Activated naive CD4-positive, alpha-beta T cell treated with anti-CD3 and anti-CD28 coated beads, Interleukin-2, amount 10 ng/mL, durations not matched to agents 7 days and 5 days (primary cell): ENCODE measurements around the gene IFNGR2.
A peak's percentile ranks its signal among the peaks of the same experiment; 100 is the strongest.
"Not testable (repeated sequence)": the region's sequence is repeated elsewhere in the genome, so short reads cannot be mapped to it uniquely, and the experiment has no call there.

Experiments
- CTCF ChIA-PET: fragments of 350-600 bp; sonication (Branson Sonifier 250); formaldehyde crosslinking; loops from one replicate; lab custom pipeline; 2021; ENCODE audit warnings: antibody characterized with exemption; lab: Charles Lee
- DNase-seq: peaks from one replicate; pipeline ENCODE4 v3.0.0-alpha.2; 2020
- H3K27ac Mint-ChIP-seq: one replicate; pipeline ENCODE4 v1.8.0; 2021; ENCODE audit warnings: mild to moderate bottlenecking, moderate library complexity, mixed read lengths
- H3K27me3 Mint-ChIP-seq: one replicate; pipeline ENCODE4 v1.8.0; 2021; ENCODE audit warnings: mild to moderate bottlenecking, mixed read lengths
- H3K36me3 Mint-ChIP-seq: one replicate; pipeline ENCODE4 v1.8.0; 2021; ENCODE audit warnings: mixed read lengths
- H3K4me1 Mint-ChIP-seq: one replicate; pipeline ENCODE4 v1.8.0; 2021; ENCODE audit warnings: mixed read lengths
- H3K4me3 Mint-ChIP-seq: one replicate; pipeline ENCODE4 v1.8.0; 2021; ENCODE audit warnings: mild to moderate bottlenecking, moderate library complexity, mixed read lengths
- H3K9me3 Mint-ChIP-seq: one replicate; pipeline ENCODE4 v1.8.0; 2021; ENCODE audit warnings: mixed read lengths

Gene IFNGR2

GRCh38 chr21:33446620-33447019, 43.4 kb downstream of the IFNGR2 start:
- H3K36me3 Mint-ChIP-seq, H3K4me1 Mint-ChIP-seq, H3K27ac Mint-ChIP-seq, H3K27me3 Mint-ChIP-seq, H3K9me3 Mint-ChIP-seq, DNase-seq, H3K4me3 Mint-ChIP-seq: not testable (repeated sequence)
- CTCF ChIA-PET: interaction anchor here (0.7 to 2.9 kb wide), 7 partner anchors 10 to 321 kb away, joined by 3 to 11 read pairs (median 3); partner anchors contain the start of gene IFNAR1

- no peak for DNase-seq
- peaks cover 14% of the 10 kb centered on the region for H3K36me3 Mint-ChIP-seq
- H3K9me3 Mint-ChIP-seq: no peaks in the 10 kb centered on the region
- H3K4me1 Mint-ChIP-seq: peaks cover 4% of the 10 kb centered on the region
- H3K27ac Mint-ChIP-seq: no peak overlapping the region
- CTCF ChIA-PET: interaction anchor here (0.6 to 1.0 kb wide), 2 partner anchors 103 to 253 kb away, joined by 3 read pairs; no protein-coding TSS in a partner anchor
- H3K4me3 Mint-ChIP-seq: no peak overlapping the region
- H3K27me3 Mint-ChIP-seq: no peaks in the 10 kb centered on the region
These were observed 46.4 kb downstream of the IFNGR2 start for GRCh38 chr21:33449616-33450015.

- H3K9me3 Mint-ChIP-seq: no peaks in the 10 kb centered on the region
- peaks cover 12% of the 10 kb centered on the region for H3K36me3 Mint-ChIP-seq
- no peak overlapping the region for H3K4me3 Mint-ChIP-seq
- H3K4me1 Mint-ChIP-seq: no peaks in the 10 kb centered on the region
- CTCF ChIA-PET: no interaction called here
- no peak overlapping the region for H3K27ac Mint-ChIP-seq
- DNase-seq: no peak
- no peaks in the 10 kb centered on the region for H3K27me3 Mint-ChIP-seq
These were observed 48.4 kb downstream of the IFNGR2 start for GRCh38 chr21:33451634-33452071.

- no peak for DNase-seq
- Mint-ChIP-seq H3K27me3 (no peaks in the 10 kb centered on the region), H3K4me1 (no peaks in the 10 kb centered on the region), H3K36me3 (peaks cover 12% of the 10 kb centered on the region), H3K27ac (no peak overlapping the region), H3K9me3 (no peaks in the 10 kb centered on the region), H3K4me3 (no peak overlapping the region)
- CTCF ChIA-PET: interaction anchor here (0.7 kb wide), 1 partner anchor 254 kb away, joined by 3 read pairs; no protein-coding TSS in a partner anchor
These were observed 49.1 kb downstream of the IFNGR2 start for GRCh38 chr21:33452362-33452761.

GRCh38 chr21:33455686-33456446, 52.7 kb downstream of the IFNGR2 start:
- Mint-ChIP-seq H3K36me3 (peaks cover 15% of the 10 kb centered on the region), H3K9me3 (no peaks in the 10 kb centered on the region), H3K27ac (no peak overlapping the region), H3K27me3 (no peaks in the 10 kb centered on the region), H3K4me1 (no peaks in the 10 kb centered on the region), H3K4me3 (no peak overlapping the region)
- CTCF ChIA-PET: interaction anchor here (1.0 kb wide), 2 partner anchors 10 to 95 kb away, joined by 3 to 4 read pairs; no protein-coding TSS in a partner anchor
- DNase-seq: no peak

- H3K4me3 Mint-ChIP-seq: no peak overlapping the region
- H3K9me3 Mint-ChIP-seq: no peaks in the 10 kb centered on the region
- no peak overlapping the region for H3K27ac Mint-ChIP-seq
- H3K4me1 Mint-ChIP-seq: no peaks in the 10 kb centered on the region
- CTCF ChIA-PET: no interaction called here
- peaks cover 7% of the 10 kb centered on the region for H3K36me3 Mint-ChIP-seq
- no peaks in the 10 kb centered on the region for H3K27me3 Mint-ChIP-seq
- no peak for DNase-seq
These were observed 55.6 kb downstream of the IFNGR2 start for GRCh38 chr21:33458861-33459260.

- Mint-ChIP-seq H3K27ac (no peak overlapping the region), H3K27me3 (no peaks in the 10 kb centered on the region), H3K4me1 (no peaks in the 10 kb centered on the region), H3K36me3 (peaks cover 7% of the 10 kb centered on the region), H3K9me3 (no peaks in the 10 kb centered on the region), H3K4me3 (no peak overlapping the region)
- no peak for DNase-seq
- CTCF ChIA-PET: interaction anchor here (0.7 to 1.6 kb wide), 3 partner anchors 123 to 635 kb away, joined by 3 to 4 read pairs (median 3); no protein-coding TSS in a partner anchor
These were observed 58.5 kb downstream of the IFNGR2 start for GRCh38 chr21:33461538-33462250.

GRCh38 chr21:33469183-33469582, 66.0 kb downstream of the IFNGR2 start:
- H3K27me3 Mint-ChIP-seq, H3K36me3 Mint-ChIP-seq, H3K4me3 Mint-ChIP-seq, H3K27ac Mint-ChIP-seq, H3K9me3 Mint-ChIP-seq, H3K4me1 Mint-ChIP-seq, DNase-seq, CTCF ChIA-PET: not testable (repeated sequence)

GRCh38 chr21:33470701-33471100, 67.5 kb downstream of the IFNGR2 start:
- peaks cover 9% of the 10 kb centered on the region for H3K36me3 Mint-ChIP-seq
- no peak for DNase-seq
- no peaks in the 10 kb centered on the region for H3K4me1 Mint-ChIP-seq
- H3K4me3 Mint-ChIP-seq: no peak overlapping the region
- H3K9me3 Mint-ChIP-seq: no peaks in the 10 kb centered on the region
- no peaks in the 10 kb centered on the region for H3K27me3 Mint-ChIP-seq
- no peak overlapping the region for H3K27ac Mint-ChIP-seq
- CTCF ChIA-PET: no interaction called here

GRCh38 chr21:33473344-33473743, 70.1 kb downstream of the IFNGR2 start:
- DNase-seq: no peak
- H3K9me3 Mint-ChIP-seq: no peaks in the 10 kb centered on the region
- peaks cover 10% of the 10 kb centered on the region for H3K4me1 Mint-ChIP-seq
- H3K36me3 Mint-ChIP-seq: peaks cover 8% of the 10 kb centered on the region
- no peak overlapping the region for H3K4me3 Mint-ChIP-seq
- no peaks in the 10 kb centered on the region for H3K27me3 Mint-ChIP-seq
- no peak overlapping the region for H3K27ac Mint-ChIP-seq
- CTCF ChIA-PET: interaction anchor here (0.6 kb wide), 1 partner anchor 55 kb away, joined by 3 read pairs; no protein-coding TSS in a partner anchor

- CTCF ChIA-PET: no interaction called here
- Mint-ChIP-seq H3K27ac (no peak overlapping the region), H3K4me1 (peaks cover 27% of the 10 kb centered on the region), H3K4me3 (peak overlapping the region; percentile 41), H3K36me3 (peaks cover 13% of the 10 kb centered on the region), H3K27me3 (peaks cover 8% of the 10 kb centered on the region), H3K9me3 (no peaks in the 10 kb centered on the region)
- no peak for DNase-seq
These were observed 73.9 kb downstream of the IFNGR2 start for GRCh38 chr21:33477066-33477465.

- Mint-ChIP-seq H3K9me3 (no peaks in the 10 kb centered on the region), H3K36me3 (peaks cover 11% of the 10 kb centered on the region), H3K27me3 (peaks cover 14% of the 10 kb centered on the region), H3K4me1 (peaks cover 27% of the 10 kb centered on the region), H3K27ac (peak overlapping the region; percentile 94), H3K4me3 (peak overlapping the region; percentile 88)
- CTCF ChIA-PET: no interaction called here
- DNase-seq: no peak
These were observed 75.0 kb downstream of the IFNGR2 start for GRCh38 chr21:33478182-33478581.

GRCh38 chr21:33478935-33479678, 75.9 kb downstream of the IFNGR2 start:
- H3K4me1 Mint-ChIP-seq: peaks cover 27% of the 10 kb centered on the region
- no peaks in the 10 kb centered on the region for H3K9me3 Mint-ChIP-seq
- H3K27ac Mint-ChIP-seq: peak overlapping the region; percentile 94
- H3K27me3 Mint-ChIP-seq: peaks cover 14% of the 10 kb centered on the region
- H3K4me3 Mint-ChIP-seq: peak overlapping the region; percentile 88
- peaks cover 7% of the 10 kb centered on the region for H3K36me3 Mint-ChIP-seq
- CTCF ChIA-PET: interaction anchor here (0.6 to 3.0 kb wide), 3 partner anchors 12 to 81 kb away, joined by 3 to 9 read pairs (median 3); partner anchors contain the start of gene DNAJC28
- DNase-seq: peak; percentile 62
